Mesodermal cell (in vitro differentiated cells): ENCODE results near the gene MUC5AC.
"Not testable (repeated sequence)": the region's sequence is repeated elsewhere in the genome, so short reads cannot be mapped to it uniquely, and the experiment has no call there.

Experiments used
- H3K27ac ChIP-seq: 2 replicates; pipeline ENCODE4 v1.7.0; 2013; ENCODE audit warnings: mild to moderate bottlenecking, low read depth, low read length, moderate library complexity; ENCODE audit not compliant: severe bottlenecking
- H3K36me3 ChIP-seq: 2 replicates; pipeline ENCODE4 v1.7.1; 2013; ENCODE audit warnings: mild to moderate bottlenecking, low read length, moderate library complexity; ENCODE audit not compliant: control insufficient read depth, insufficient read depth
- H3K4me1 ChIP-seq: one replicate; pipeline ENCODE4 v1.7.1; 2013; ENCODE audit warnings: mild to moderate bottlenecking, low read length; ENCODE audit not compliant: insufficient read depth, control insufficient read depth, poor library complexity, severe bottlenecking
- H3K4me3 ChIP-seq: 2 replicates; pipeline ENCODE4 v1.7.0; 2013; ENCODE audit warnings: low read length, control low read depth, mild to moderate bottlenecking; ENCODE audit not compliant: insufficient read depth, poor library complexity, severe bottlenecking; ENCODE audit errors: extremely low read depth
- H3K9me3 ChIP-seq: 2 replicates; pipeline ENCODE4 v1.7.1; 2013; ENCODE audit warnings: mild to moderate bottlenecking, low read length, moderate library complexity; ENCODE audit not compliant: control insufficient read depth
- WGBS, 2 experiments: methylation state at CpG; one replicate each; pipeline ENCODE4 v1.1.5; 2013; ENCODE audit warnings: missing lambda C conversion rate in 2 of 2; ENCODE audit not compliant: insufficient coverage in 2 of 2; 5-methylcytosine and 5-hydroxymethylcytosine counted together

MUC5AC gene

GRCh38 chr11:1150769-1151365 lies 6.9 kb upstream of the MUC5AC start:
- H3K27ac ChIP-seq, result no peak overlapping the region
- no peaks in the 10 kb centered on the region for H3K36me3 ChIP-seq
- H3K4me1 ChIP-seq, result peaks cover 7% of the 10 kb centered on the region
- 79 to 84% methylated on average over 8 to 12 of the region's 18 CpGs for WGBS, 2 experiments
- H3K9me3 ChIP-seq, result peaks cover 5% of the 10 kb centered on the region
- H3K4me3 ChIP-seq, result no peak overlapping the region

GRCh38 chr11:1151366-1152315 lies 6.1 kb upstream of the MUC5AC start:
- H3K4me3 ChIP-seq, result no peak overlapping the region
- H3K4me1 ChIP-seq, result peaks cover 7% of the 10 kb centered on the region
- WGBS, 2 experiments, result 85 to 89% methylated on average over 18 to 20 of the region's 22 CpGs
- peaks cover 7% of the 10 kb centered on the region for H3K9me3 ChIP-seq
- H3K36me3 ChIP-seq, result no peaks in the 10 kb centered on the region
- no peak overlapping the region for H3K27ac ChIP-seq

- Histone ChIP-seq H3K36me3 (no peaks in the 10 kb centered on the region), H3K27ac (no peak overlapping the region), H3K4me1 (peaks cover 7% of the 10 kb centered on the region), H3K4me3 (no peak overlapping the region), H3K9me3 (peaks cover 7% of the 10 kb centered on the region)
- 80 to 81% methylated on average over 15 to 20 of the region's 22 CpGs for WGBS, 2 experiments
Measured at GRCh38 chr11:1152316-1153104, 5.2 kb upstream of the MUC5AC start.

- peaks cover 7% of the 10 kb centered on the region for H3K9me3 ChIP-seq
- no peak overlapping the region for H3K4me3 ChIP-seq
- WGBS, 2 experiments, result 86 to 87% methylated on average over 26 to 27 of the region's 28 CpGs
- H3K36me3 ChIP-seq, result no peaks in the 10 kb centered on the region
- no peak overlapping the region for H3K27ac ChIP-seq
- H3K4me1 ChIP-seq, result peaks cover 7% of the 10 kb centered on the region
Measured at GRCh38 chr11:1153105-1153950, 4.4 kb upstream of the MUC5AC start.

GRCh38 chr11:1153951-1154493 lies 3.7 kb upstream of the MUC5AC start:
- Histone ChIP-seq H3K4me3 (no peak overlapping the region), H3K27ac (no peak overlapping the region), H3K4me1 (peaks cover 7% of the 10 kb centered on the region), H3K36me3 (no peaks in the 10 kb centered on the region), H3K9me3 (peaks cover 7% of the 10 kb centered on the region)
- 77 to 85% methylated on average over 9 to 14 of the region's 14 CpGs for WGBS, 2 experiments

- not testable (repeated sequence) for H3K9me3 ChIP-seq, H3K27ac ChIP-seq, H3K4me1 ChIP-seq, H3K4me3 ChIP-seq, H3K36me3 ChIP-seq
- no CpG with 5 or more reads among the region's 3 CpGs for WGBS, 2 experiments
Measured at GRCh38 chr11:1154656-1155055, 3.1 kb upstream of the MUC5AC start.

- H3K4me1 ChIP-seq, result peaks cover 7% of the 10 kb centered on the region
- H3K9me3 ChIP-seq, result peaks cover 7% of the 10 kb centered on the region
- no peak overlapping the region for H3K4me3 ChIP-seq
- H3K36me3 ChIP-seq, result no peaks in the 10 kb centered on the region
- no peak overlapping the region for H3K27ac ChIP-seq
Measured at GRCh38 chr11:1155274-1155693, 2.5 kb upstream of the MUC5AC start.

- Histone ChIP-seq H3K27ac (no peak overlapping the region), H3K4me1 (peaks cover 7% of the 10 kb centered on the region), H3K36me3 (no peaks in the 10 kb centered on the region), H3K4me3 (no peak overlapping the region), H3K9me3 (peaks cover 7% of the 10 kb centered on the region)
- 69 to 85% methylated on average over 3 of the region's 7 CpGs for WGBS, 2 experiments
Measured at GRCh38 chr11:1156506-1157340, 1.0 kb upstream of the MUC5AC start.

GRCh38 chr11:1157341-1157644 lies 460 bp upstream of the MUC5AC start:
- H3K36me3 ChIP-seq, result no peaks in the 10 kb centered on the region
- peaks cover 7% of the 10 kb centered on the region for H3K4me1 ChIP-seq
- peaks cover 7% of the 10 kb centered on the region for H3K9me3 ChIP-seq
- no peak overlapping the region for H3K27ac ChIP-seq
- H3K4me3 ChIP-seq, result no peak overlapping the region
- WGBS, 2 experiments, result 100% methylated on average over 1 to 2 of the region's 4 CpGs
